ENCODE results near the gene ME3. TPM values are rescaled to one million over a fixed set of nuclear protein-coding genes. Genes with fewer than 3 reads are reported as not detected.
"Not testable (repeated sequence)": the region's sequence is repeated elsewhere in the genome, so short reads cannot be mapped to it uniquely, and the experiment has no call there.

ME3 gene
- polyA plus RNA-seq, 5 donors: 28.9 to 42.9 (median 31.6) TPM

GRCh38 chr11:86562842-86563241 is 109.6 kb downstream of the ME3 start:
- DNase-seq: not testable (repeated sequence)

GRCh38 chr11:86559311-86559945 is 113.0 kb downstream of the ME3 start:
- DNase-seq: peak; percentile 34 to 37

GRCh38 chr11:86558841-86559240 is 113.6 kb downstream of the ME3 start:
- no peak for DNase-seq

- no peak for DNase-seq
Observed at GRCh38 chr11:86558207-86558606, 114.2 kb downstream of the ME3 start.

GRCh38 chr11:86555866-86556265 is 116.5 kb downstream of the ME3 start:
- DNase-seq: no peak

- no peak for DNase-seq
Observed at GRCh38 chr11:86555401-86555800, 117.0 kb downstream of the ME3 start.

GRCh38 chr11:86553265-86553664 is 119.2 kb downstream of the ME3 start:
- no peak for DNase-seq

GRCh38 chr11:86551288-86552092 is 120.9 kb downstream of the ME3 start:
- no peak for DNase-seq

GRCh38 chr11:86550757-86551156 is 121.7 kb downstream of the ME3 start:
- no peak for DNase-seq

GRCh38 chr11:86548271-86548917 is 124.0 kb downstream of the ME3 start:
- DNase-seq: no peak

- no peak for DNase-seq
Observed at GRCh38 chr11:86547727-86548126, 124.7 kb downstream of the ME3 start.

- not testable (repeated sequence) for DNase-seq
Observed at GRCh38 chr11:86541299-86541698, 131.1 kb downstream of the ME3 start.

- no peak for DNase-seq
Observed at GRCh38 chr11:86538223-86538548, 134.2 kb downstream of the ME3 start.

- DNase-seq: no peak
Observed at GRCh38 chr11:86537541-86538222, 134.7 kb downstream of the ME3 start.

GRCh38 chr11:86535773-86536172 is 136.6 kb downstream of the ME3 start:
- no peak for DNase-seq

GRCh38 chr11:86524620-86525352 is 147.6 kb downstream of the ME3 start:
- DNase-seq: no peak

GRCh38 chr11:86523738-86524619 is 148.4 kb downstream of the ME3 start:
- DNase-seq: no peak

- not testable (repeated sequence) for DNase-seq
Observed at GRCh38 chr11:86522512-86522911, 149.9 kb downstream of the ME3 start.

- DNase-seq: peak; percentile 54 to 61
Observed at GRCh38 chr11:86519064-86519911, 153.1 kb downstream of the ME3 start.

GRCh38 chr11:86518211-86518610 is 154.2 kb downstream of the ME3 start:
- no peak for DNase-seq

Data from right lung (tissue), 5 donors.